Motor neuron (in vitro differentiated cells): ENCODE data around the gene LMTK3. TPM values are rescaled to one million over a fixed set of nuclear protein-coding genes. Genes with fewer than 3 reads are reported as not detected.
A peak's percentile ranks its signal among the peaks of the same experiment; 100 is the strongest.

Experiments
- ATAC-seq, 8 experiments: fragments of 200-7000 bp; cut with Tn5 transposase; replicated peaks in 6 of 8; 2 replicates each; pipeline ENCODE4 v1.8.0; 2021; ENCODE audit warnings: mild to moderate bottlenecking in 8 of 8, moderate library complexity in 8 of 8
- H3K27ac ChIP-seq, 2 donors: fragments of 250-450 bp; sonication (Bioruptor Pico); 2 replicates each; pipeline ENCODE4 v1.9.0; 2021; ENCODE audit warnings: antibody characterized with exemption in 2 of 2, mild to moderate bottlenecking in 2 of 2, moderate library complexity in 1 of 2
- H3K4me1 ChIP-seq, 2 donors: fragments of 250-450 bp; sonication (Bioruptor Pico); replicated peaks in 1 of 2; 2 replicates each; pipeline ENCODE4 v1.6.1; 2021; ENCODE audit warnings: antibody characterized with exemption in 2 of 2, mild to moderate bottlenecking in 2 of 2, moderate library complexity in 1 of 2
- H3K4me3 ChIP-seq, 5 donors: fragments of 250-450 bp; sonication (Bioruptor Pico); 2 replicates each; pipeline ENCODE4 v1.9.0; 2021; ENCODE audit warnings: antibody characterized with exemption in 5 of 5, mild to moderate bottlenecking in 5 of 5, moderate library complexity in 4 of 5
- WGBS, 10 experiments: fragments of 450-650 bp; shearing (Covaris generic); methylation state at CpG; one replicate each; pipeline ENCODE4 v1.0.0; 2022; 5-methylcytosine and 5-hydroxymethylcytosine counted together
- in situ Hi-C, 9 experiments: fragments of 400-800 bp; cut with MboI; loops; one replicate each; pipeline ENCODE4 v1.15.0; 2021; ENCODE audit warnings: low sequenced_read_pairs in 9 of 9, low pct_unique_long_range_greater_than_20kb in 2 of 9; ENCODE audit not compliant: unreplicated experiment in 9 of 9
- total RNA-seq, 8 experiments: library from RNA; unstranded; fragments of 300-600 nt; gene quantifications; 2 replicates each; pipeline versions ENCODE4 v1.2.3 to v1.2.4, GENCODE V29; 2022

The LMTK3 gene
- total RNA-seq, 8 experiments from 2014 or later, result 0.25 to 17.5 (median 6.1) TPM

DNA sequence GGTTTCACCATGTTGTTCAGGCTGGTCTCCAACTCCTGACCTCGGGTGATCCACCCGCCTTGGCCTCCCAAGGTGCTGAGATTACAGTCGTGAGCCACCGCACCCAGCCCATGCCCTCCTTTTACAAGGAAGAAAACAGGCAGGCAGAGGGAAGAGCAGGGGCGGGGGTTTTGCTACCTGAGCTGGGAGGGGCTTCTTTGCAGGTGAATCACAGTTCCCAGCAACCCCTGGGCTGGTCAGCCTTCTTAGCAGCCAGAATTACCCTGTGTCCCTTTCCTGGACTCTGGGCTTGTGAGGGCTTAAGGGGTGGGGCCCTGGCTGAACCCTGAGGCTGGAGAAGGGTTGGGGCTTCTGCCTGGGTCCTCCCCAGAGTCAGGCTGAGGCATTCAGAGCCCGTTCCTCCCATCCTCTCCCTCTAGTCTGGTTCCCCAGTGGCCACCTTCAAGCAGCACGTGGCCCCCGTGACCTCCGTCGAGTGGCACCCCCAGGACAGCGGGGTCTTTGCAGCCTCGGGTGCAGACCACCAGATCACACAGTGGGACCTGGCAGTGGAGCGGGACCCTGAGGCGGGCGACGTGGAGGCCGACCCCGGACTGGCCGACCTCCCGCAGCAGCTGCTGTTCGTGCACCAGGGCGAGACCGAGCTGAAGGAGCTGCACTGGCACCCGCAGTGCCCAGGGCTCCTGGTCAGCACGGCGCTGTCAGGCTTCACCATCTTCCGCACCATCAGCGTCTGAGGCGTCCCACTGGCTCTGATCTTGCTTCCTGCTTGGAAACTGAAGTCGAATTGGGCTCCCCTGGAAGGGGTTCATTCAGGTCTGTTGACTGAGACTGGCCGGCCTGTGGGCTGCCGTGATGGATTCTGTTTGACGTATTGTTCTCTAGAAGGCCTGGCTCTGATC lies 59.1 kb downstream of the LMTK3 start:
- ATAC-seq, result peak in 3 of 8 experiments; percentile 4 to 55 (median 42)
- WGBS, 10 experiments, result 81 to 98% (median 85%) methylated on average over 1 to 15 of the region's 33 CpGs; no CpG with 5 or more reads in 2 of the 10 experiments
- Histone ChIP-seq H3K4me1 (peaks cover 0 to 5% of the 10 kb centered on the region in 2 donors), H3K4me3 (no peak overlapping the region), H3K27ac (no peak overlapping the region)
- in situ Hi-C loops, result no loop called here

DNA sequence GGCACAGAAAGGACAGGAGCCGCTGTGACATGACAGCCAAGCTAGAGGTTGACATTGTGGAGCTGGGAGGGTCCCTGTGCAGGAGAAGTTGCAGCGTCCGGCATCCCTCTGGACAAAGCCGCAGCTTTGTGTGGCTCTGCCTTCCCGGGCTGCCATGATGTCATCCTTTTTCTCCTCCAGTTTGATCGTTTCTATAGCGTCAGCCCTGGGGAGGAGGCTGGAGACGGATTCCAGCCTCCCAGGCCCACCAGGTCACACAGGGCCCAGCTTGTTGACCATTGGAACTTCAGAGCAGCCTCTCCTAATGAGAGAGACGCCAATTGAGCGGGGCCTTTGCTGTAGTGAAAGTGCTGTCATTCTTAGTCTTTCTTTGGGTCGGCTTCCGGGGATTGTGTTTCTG lies 60.0 kb downstream of the LMTK3 start:
- in situ Hi-C loops, result no loop called here
- Histone ChIP-seq H3K4me3 (no peak overlapping the region), H3K27ac (peak overlapping the region in 1 of 2 donors; percentile 17), H3K4me1 (peaks cover 3 to 6% of the 10 kb centered on the region in 2 donors)
- 36 to 100% (median 87%) methylated on average over 1 to 10 of the region's 12 CpGs; no CpG with 5 or more reads in 2 of the 10 experiments for WGBS, 10 experiments
- ATAC-seq, result peak in 5 of 8 experiments; percentile 43 to 79 (median 66)

DNA sequence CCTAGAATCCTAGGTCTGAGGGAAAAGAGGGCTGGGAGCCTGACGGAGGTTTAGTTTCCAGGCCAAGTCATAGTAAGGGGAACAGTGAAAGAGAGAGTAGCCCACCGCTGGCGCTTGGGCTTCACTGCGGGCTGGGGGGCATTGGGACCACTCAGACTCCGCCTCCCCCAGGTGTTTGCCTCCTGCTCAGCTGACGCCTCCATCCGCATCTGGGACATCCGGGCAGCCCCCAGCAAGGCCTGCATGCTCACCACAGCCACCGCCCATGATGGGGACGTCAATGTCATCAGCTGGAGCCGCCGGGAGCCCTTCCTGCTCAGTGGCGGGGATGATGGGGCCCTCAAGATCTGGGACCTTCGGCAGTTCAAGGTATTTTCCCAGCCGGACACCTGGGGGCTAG lies 60.8 kb downstream of the LMTK3 start:
- Histone ChIP-seq H3K4me3 (no peak overlapping the region), H3K4me1 (peaks cover 5 to 8% of the 10 kb centered on the region in 2 donors), H3K27ac (no peak overlapping the region)
- no peak for ATAC-seq
- WGBS, 10 experiments, result 80 to 100% (median 94%) methylated on average over 1 to 6 of the region's 15 CpGs; no CpG with 5 or more reads in 4 of the 10 experiments
- in situ Hi-C loops, result no loop called here

DNA sequence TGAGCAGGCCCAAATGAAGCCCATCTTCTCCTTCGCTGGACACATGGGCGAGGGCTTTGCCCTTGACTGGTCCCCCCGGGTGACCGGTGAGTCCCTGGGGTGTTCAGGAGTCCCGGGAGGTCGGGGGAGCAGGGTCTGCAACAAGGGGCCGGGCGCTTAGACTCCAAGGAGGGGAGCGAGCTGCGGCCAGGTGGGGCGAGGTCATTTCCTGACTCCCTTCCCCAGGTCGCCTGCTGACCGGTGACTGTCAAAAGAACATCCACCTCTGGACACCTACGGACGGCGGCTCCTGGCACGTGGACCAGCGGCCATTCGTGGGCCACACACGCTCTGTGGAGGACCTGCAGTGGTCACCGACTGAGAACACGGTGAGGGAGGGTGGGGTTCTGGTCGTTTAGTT lies 61.2 kb downstream of the LMTK3 start:
- 96 to 100% methylated on average over 1 to 4 of the region's 23 CpGs; no CpG with 5 or more reads in 8 of the 10 experiments for WGBS, 10 experiments
- peaks cover 5 to 8% of the 10 kb centered on the region in 2 donors for H3K4me1 ChIP-seq
- in situ Hi-C loops, result no loop called here
- no peak overlapping the region for H3K27ac ChIP-seq
- H3K4me3 ChIP-seq, result no peak overlapping the region
- ATAC-seq, result no peak

- WGBS, 10 experiments, result 80 to 100% (median 100%) methylated on average over 1 to 4 of the region's 4 CpGs; no CpG with 5 or more reads in 1 of the 10 experiments
- no peak for ATAC-seq
- peaks cover 16 to 17% of the 10 kb centered on the region in 2 donors for H3K4me1 ChIP-seq
- no peak overlapping the region for H3K27ac ChIP-seq
- in situ Hi-C loops, result no loop called here
- no peak overlapping the region for H3K4me3 ChIP-seq
These were observed 63.1 kb downstream of the LMTK3 start for GRCh38 chr19:48448563-48448962.

DNA sequence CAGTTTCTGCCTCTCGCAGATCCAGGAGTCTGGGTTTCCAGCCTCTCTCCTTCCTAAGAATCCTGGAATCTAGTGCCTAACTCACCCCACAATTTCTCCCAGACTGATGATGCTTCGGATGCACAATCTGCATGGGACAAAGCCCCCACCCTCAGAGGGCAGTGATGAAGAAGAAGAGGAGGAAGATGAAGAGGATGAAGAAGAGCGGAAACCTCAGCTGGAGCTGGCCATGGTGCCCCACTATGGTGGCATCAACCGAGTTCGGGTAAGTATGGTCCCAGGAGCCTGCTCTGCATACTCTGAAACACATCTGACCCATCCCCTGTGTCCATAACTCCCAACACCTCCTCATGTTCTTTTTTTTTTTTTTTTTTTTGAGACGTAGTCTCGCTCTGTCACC lies 65.1 kb downstream of the LMTK3 start:
- Histone ChIP-seq H3K4me1 (peaks cover 16 to 17% of the 10 kb centered on the region in 2 donors), H3K4me3 (peak overlapping the region; percentile 73 to 95 (median 79)), H3K27ac (peak overlapping the region in 1 of 2 donors; percentile 92)
- WGBS, 10 experiments, result 0 to 95% (median 70%) methylated on average over 1 to 6 of the region's 7 CpGs; no CpG with 5 or more reads in 3 of the 10 experiments
- no peak for ATAC-seq
- in situ Hi-C loops, result no loop called here

- in situ Hi-C loops, result no loop called here
- H3K27ac ChIP-seq, result peak within 1 kb of the TSS; percentile 87 to 92
- WGBS, 10 experiments, result 0 to 3% (median 0%) methylated on average over 4 to 22 of the region's 61 CpGs
- peak; percentile 81 to 92 (median 90) for ATAC-seq
- peak within 1 kb of the TSS; percentile 73 to 95 (median 79) for H3K4me3 ChIP-seq
- H3K4me1 ChIP-seq, result peaks cover 13 to 16% of the 10 kb centered on the region in 2 donors
These were observed 65.8 kb downstream of the LMTK3 start, which contains the start of gene GRWD1 for GRCh38 chr19:48445606-48446481. TSS of gene GRWD1 (plus strand) at chr19:48445983. CDS start at chr19:48446006, 23 bp downstream.

DNA sequence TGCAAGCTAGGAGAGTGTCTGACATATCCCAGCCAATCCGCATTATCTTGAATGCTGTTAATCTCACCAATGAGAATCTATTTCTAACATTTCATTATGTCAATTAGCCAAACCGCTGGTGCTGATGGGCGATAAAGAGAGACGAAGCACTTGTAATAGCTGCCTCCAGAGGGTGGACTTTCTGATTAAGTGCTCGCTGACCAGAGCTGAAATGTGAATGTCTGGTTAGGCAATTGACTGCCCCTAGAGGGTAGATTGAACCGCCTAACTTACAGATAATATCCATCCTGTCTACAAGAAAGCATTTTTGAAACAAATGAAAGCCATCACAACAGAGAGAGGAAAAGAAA lies 66.4 kb downstream of the LMTK3 start:
- in situ Hi-C loops, result no loop called here
- Histone ChIP-seq H3K27ac (peak overlapping the region; percentile 87 to 92), H3K4me3 (peak overlapping the region; percentile 73 to 95 (median 79)), H3K4me1 (peaks cover 13 to 16% of the 10 kb centered on the region in 2 donors)
- 0 to 17% (median 3%) methylated on average over 1 to 5 of the region's 6 CpGs; no CpG with 5 or more reads in 2 of the 10 experiments for WGBS, 10 experiments
- ATAC-seq, result peak; percentile 67 to 78 (median 73)

- Histone ChIP-seq H3K4me1 (peaks cover 13 to 16% of the 10 kb centered on the region in 2 donors), H3K27ac (peak overlapping the region; percentile 87 to 92), H3K4me3 (peak overlapping the region; percentile 73 to 95 (median 79))
- ATAC-seq, result no peak
- 0 to 83% (median 20%) methylated on average over 1 to 3 of the region's 3 CpGs; no CpG with 5 or more reads in 1 of the 10 experiments for WGBS, 10 experiments
- in situ Hi-C loops, result no loop called here
These were observed 66.8 kb downstream of the LMTK3 start for GRCh38 chr19:48444936-48445200.

- 7 to 88% (median 26%) methylated on average over 1 to 13 of the region's 38 CpGs; no CpG with 5 or more reads in 4 of the 10 experiments for WGBS, 10 experiments
These were observed 67.3 kb downstream of the LMTK3 start for GRCh38 chr19:48444129-48444935.

DNA sequence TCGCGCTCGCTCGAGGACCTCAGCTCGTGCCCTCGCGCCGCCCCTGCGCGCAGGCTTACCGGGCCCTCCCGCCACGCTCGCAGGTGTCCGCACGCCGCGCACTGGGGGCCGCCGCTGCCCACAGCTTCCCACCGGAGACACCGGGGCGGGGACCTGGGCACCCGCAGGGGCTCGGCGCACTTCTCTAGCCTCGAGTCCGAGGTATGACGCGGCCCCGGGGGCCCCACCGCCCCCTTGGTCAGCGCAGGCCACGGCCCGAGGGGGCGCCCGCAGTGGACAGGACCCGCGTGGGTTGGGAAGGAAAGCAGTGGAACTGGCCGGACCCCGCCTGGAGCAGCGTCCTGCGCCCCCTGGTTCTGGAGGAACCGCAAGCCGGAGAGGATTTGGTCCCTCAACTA lies 67.9 kb downstream of the LMTK3 start:
- Histone ChIP-seq H3K4me1 (peaks cover 13 to 16% of the 10 kb centered on the region in 2 donors), H3K27ac (no peak overlapping the region), H3K4me3 (peak overlapping the region in 1 of 5 donors; percentile 86)
- in situ Hi-C loops, result no loop called here
- ATAC-seq, result no peak
- WGBS, 10 experiments, result 10 to 47% methylated on average over 3 to 6 of the region's 45 CpGs; no CpG with 5 or more reads in 8 of the 10 experiments

More at GRCh38 chr19:48444129-48444935, 67.3 kb downstream of the LMTK3 start:
- H3K4me3 ChIP-seq, result peak overlapping the region; percentile 73 to 95 (median 79)
- peaks cover 13 to 16% of the 10 kb centered on the region in 2 donors for H3K4me1 ChIP-seq
- H3K27ac ChIP-seq, result peak overlapping the region; percentile 87 to 92
- ATAC-seq, result no peak
- in situ Hi-C loops, result no loop called here

DNA sequence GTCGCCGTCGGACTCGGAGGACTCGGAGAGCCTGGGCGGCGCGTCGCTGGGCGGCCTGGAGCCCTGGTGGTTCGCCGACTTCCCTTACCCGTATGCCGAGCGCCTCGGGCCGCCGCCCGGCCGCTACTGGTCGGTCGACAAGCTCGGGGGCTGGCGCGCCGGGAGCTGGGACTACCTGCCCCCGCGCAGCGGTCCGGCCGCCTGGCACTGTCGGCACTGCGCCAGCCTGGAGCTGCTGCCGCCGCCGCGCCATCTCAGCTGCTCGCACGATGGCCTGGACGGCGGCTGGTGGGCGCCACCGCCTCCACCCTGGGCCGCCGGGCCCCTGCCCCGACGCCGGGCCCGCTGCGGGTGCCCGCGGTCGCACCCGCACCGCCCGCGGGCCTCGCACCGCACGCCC lies 68.4 kb downstream of the LMTK3 start:
- Histone ChIP-seq H3K4me3 (no peak overlapping the region), H3K4me1 (peaks cover 13 to 16% of the 10 kb centered on the region in 2 donors), H3K27ac (no peak overlapping the region)
- 15% methylated on average over 9 of the region's 60 CpGs; no CpG with 5 or more reads in 9 of the 10 experiments for WGBS, 10 experiments
- in situ Hi-C loops, result no loop called here
- no peak for ATAC-seq
